HL-60 (cell line): ENCODE results near the gene PARD6G.
"Not testable (repeated sequence)": the region's sequence is repeated elsewhere in the genome, so short reads cannot be mapped to it uniquely, and the experiment has no call there.

Experiments
- DNase-seq, 2 experiments: peaks; one replicate each; pipeline ENCODE4 v3.0.0-alpha.2; 2010 to 2020; ENCODE audit warnings: low read depth in 1 of 2, low spot score in 1 of 2
- H3K27ac ChIP-seq: fragments of 250-450 bp; sonication (Bioruptor Pico); replicated peaks from 2 replicates; pipeline ENCODE4 v1.5.1; 2020; ENCODE audit warnings: mild to moderate bottlenecking, moderate library complexity
- H3K27me3 ChIP-seq: fragments of 250-450 bp; sonication (Bioruptor Pico); 2 replicates; pipeline ENCODE4 v1.5.1; 2021; ENCODE audit warnings: mild to moderate bottlenecking, moderate library complexity; ENCODE audit not compliant: insufficient read depth, poor library complexity, severe bottlenecking
- H3K4me3 ChIP-seq: replicated peaks from 2 replicates; pipeline ENCODE4 v1.5.1; 2011; ENCODE audit warnings: mild to moderate bottlenecking, control low read depth, low read length; ENCODE audit not compliant: insufficient read depth
- GABPA ChIP-seq: IDR thresholded peaks from 2 replicates; pipeline ENCODE4 v1.6.1; 2012; ENCODE audit warnings: low read depth
- POLR2AphosphoS5 ChIP-seq: IDR thresholded peaks from 2 replicates; pipeline ENCODE4 v1.6.1; 2012; ENCODE audit warnings: low read depth
- SPI1 ChIP-seq: IDR thresholded peaks from 2 replicates; pipeline ENCODE4 v1.6.1; 2012; ENCODE audit warnings: low read depth, mild to moderate bottlenecking, borderline replicate concordance
- long read RNA-seq: library from polyadenylated mRNA; unstranded; transcript quantifications from one replicate; pipeline ENCODE4 v2.0.0, GENCODE V29; 2020
- TF ChIP-seq, protein P1 (sequence below): IDR thresholded peaks from one replicate; pipeline ENCODE4 v1.5.1; 2011; ENCODE audit warnings: low read length, control low read depth, inconsistent platforms; ENCODE audit not compliant: insufficient read depth
- TF ChIP-seq, protein P2 (sequence below): IDR thresholded peaks from 2 replicates; pipeline ENCODE4 v1.6.1; 2012; ENCODE audit warnings: low read depth; ENCODE audit not compliant: insufficient replicate concordance

The PARD6G gene, protein sequence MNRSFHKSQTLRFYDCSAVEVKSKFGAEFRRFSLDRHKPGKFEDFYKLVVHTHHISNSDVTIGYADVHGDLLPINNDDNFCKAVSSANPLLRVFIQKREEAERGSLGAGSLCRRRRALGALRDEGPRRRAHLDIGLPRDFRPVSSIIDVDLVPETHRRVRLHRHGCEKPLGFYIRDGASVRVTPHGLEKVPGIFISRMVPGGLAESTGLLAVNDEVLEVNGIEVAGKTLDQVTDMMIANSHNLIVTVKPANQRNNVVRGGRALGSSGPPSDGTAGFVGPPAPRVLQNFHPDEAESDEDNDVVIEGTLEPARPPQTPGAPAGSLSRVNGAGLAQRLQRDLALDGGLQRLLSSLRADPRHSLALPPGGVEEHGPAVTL
- long read RNA-seq, partial matches to known transcripts, result 0 of 2 reads
- long read RNA-seq, other reads (novel, unspliced or antisense), result 2 of 2 reads

DNA sequence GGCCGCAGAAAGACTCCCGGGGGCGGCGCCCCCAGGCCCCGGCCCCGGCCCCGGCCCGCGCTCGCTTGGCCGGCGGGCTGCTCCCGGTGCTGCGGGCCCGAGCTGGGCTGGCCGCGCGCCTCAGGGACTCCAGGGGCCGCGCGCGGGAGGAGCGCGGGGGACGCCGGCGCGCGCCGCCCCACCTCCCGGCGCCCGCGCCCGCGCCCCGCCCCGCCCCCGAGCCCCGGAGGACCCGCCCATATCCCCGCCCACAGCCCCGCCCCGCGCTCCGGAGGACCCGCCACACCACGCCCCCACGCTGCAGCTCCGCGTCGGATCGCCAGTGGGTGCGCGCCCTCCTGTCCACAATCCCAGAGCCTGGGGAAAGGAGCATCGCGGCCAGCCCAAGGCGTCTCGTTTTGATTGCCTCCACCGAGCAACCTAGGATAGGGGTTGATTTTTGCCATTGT lies at the start of gene PARD6G:
Gene PARD6G, minus strand, starts transcription at position 122 of the 449 bp plus-strand sequence. CDS start 166 bp downstream, outside the sequence.
- TF ChIP-seq POLR2AphosphoS5 (no peak), GABPA (no peak), SPI1 (no peak)
- TF ChIP-seq, protein P1, sequence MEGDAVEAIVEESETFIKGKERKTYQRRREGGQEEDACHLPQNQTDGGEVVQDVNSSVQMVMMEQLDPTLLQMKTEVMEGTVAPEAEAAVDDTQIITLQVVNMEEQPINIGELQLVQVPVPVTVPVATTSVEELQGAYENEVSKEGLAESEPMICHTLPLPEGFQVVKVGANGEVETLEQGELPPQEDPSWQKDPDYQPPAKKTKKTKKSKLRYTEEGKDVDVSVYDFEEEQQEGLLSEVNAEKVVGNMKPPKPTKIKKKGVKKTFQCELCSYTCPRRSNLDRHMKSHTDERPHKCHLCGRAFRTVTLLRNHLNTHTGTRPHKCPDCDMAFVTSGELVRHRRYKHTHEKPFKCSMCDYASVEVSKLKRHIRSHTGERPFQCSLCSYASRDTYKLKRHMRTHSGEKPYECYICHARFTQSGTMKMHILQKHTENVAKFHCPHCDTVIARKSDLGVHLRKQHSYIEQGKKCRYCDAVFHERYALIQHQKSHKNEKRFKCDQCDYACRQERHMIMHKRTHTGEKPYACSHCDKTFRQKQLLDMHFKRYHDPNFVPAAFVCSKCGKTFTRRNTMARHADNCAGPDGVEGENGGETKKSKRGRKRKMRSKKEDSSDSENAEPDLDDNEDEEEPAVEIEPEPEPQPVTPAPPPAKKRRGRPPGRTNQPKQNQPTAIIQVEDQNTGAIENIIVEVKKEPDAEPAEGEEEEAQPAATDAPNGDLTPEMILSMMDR, result no peak
- TF ChIP-seq, protein P2, sequence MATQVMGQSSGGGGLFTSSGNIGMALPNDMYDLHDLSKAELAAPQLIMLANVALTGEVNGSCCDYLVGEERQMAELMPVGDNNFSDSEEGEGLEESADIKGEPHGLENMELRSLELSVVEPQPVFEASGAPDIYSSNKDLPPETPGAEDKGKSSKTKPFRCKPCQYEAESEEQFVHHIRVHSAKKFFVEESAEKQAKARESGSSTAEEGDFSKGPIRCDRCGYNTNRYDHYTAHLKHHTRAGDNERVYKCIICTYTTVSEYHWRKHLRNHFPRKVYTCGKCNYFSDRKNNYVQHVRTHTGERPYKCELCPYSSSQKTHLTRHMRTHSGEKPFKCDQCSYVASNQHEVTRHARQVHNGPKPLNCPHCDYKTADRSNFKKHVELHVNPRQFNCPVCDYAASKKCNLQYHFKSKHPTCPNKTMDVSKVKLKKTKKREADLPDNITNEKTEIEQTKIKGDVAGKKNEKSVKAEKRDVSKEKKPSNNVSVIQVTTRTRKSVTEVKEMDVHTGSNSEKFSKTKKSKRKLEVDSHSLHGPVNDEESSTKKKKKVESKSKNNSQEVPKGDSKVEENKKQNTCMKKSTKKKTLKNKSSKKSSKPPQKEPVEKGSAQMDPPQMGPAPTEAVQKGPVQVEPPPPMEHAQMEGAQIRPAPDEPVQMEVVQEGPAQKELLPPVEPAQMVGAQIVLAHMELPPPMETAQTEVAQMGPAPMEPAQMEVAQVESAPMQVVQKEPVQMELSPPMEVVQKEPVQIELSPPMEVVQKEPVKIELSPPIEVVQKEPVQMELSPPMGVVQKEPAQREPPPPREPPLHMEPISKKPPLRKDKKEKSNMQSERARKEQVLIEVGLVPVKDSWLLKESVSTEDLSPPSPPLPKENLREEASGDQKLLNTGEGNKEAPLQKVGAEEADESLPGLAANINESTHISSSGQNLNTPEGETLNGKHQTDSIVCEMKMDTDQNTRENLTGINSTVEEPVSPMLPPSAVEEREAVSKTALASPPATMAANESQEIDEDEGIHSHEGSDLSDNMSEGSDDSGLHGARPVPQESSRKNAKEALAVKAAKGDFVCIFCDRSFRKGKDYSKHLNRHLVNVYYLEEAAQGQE, result no peak
- peak within 1 kb of the TSS; percentile 52 for H3K4me3 ChIP-seq
- DNase-seq, result peak; percentile 31 to 65
- no peak within 1 kb of the TSS for H3K27ac ChIP-seq
- H3K27me3 ChIP-seq, result peaks cover 10% of the 10 kb centered on the region

DNA sequence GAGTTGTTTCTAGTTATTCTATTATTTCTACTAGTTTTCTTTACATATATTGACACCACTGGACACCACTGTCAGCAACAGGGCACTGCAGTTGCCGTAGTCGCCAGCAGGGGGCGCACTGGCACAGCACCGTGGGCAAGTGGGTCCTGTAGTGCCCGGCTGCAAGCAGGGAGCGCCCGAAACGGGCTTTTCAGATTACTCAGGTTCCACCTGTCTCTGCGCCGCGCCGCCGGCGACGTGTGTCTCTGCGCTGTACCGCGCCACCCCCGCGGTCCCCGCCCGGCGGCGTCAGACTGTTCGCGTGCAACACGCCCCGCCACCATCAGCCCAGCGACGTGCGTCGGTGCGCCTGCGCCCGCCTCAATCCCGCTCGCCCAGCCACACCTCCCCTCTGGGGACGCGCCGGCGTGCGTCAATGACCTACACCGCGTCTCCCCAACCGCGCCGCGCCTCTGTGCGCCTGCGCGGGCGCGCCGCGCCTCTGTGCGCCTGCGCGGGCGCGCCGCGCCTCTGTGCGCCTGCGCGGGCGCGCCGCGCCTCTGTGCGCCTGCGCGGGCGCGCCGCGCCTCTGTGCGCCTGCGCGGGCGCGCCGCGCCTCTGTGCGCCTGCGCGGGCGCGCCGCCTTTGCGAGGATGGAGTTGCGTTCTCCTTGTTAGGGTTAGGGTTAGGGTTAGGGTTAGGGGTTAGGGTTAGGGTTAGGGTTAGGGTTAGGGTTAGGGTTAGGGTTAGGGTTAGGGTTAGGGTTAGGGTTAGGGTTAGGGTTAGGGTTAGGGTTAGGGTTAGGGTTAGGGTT lies 15.1 kb upstream of the PARD6G start:
- not testable (repeated sequence) for H3K27ac ChIP-seq, H3K4me3 ChIP-seq, DNase-seq

DNA sequence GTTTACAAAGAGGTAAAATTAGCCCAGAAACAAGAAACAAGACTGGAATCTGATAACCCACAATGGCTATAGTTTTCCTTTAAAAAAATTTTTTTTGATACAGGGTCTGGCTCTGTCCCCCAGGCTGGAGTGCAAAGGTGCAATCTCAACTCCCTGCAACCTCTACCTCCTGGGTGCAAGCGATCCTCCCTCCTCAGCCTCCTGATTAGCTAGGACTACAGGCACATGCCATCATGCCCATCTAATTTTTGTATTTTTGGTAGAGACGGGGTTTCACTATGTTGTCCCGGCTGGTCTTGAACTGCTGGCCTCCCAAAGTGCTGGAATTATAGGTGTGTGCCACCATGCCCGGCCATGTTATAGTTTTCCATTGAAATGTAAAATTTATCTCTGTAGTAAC lies 12.3 kb upstream of the PARD6G start:
- no peak for TF ChIP-seq POLR2AphosphoS5
- TF ChIP-seq, protein P2, result no peak
- DNase-seq, result no peak
- Histone ChIP-seq H3K27ac (no peak overlapping the region), H3K27me3 (no peaks in the 10 kb centered on the region), H3K4me3 (no peak overlapping the region)

More for the DNA sequence above, 15.1 kb upstream of the PARD6G start:
- H3K27me3 ChIP-seq, result not testable (repeated sequence)

DNA sequence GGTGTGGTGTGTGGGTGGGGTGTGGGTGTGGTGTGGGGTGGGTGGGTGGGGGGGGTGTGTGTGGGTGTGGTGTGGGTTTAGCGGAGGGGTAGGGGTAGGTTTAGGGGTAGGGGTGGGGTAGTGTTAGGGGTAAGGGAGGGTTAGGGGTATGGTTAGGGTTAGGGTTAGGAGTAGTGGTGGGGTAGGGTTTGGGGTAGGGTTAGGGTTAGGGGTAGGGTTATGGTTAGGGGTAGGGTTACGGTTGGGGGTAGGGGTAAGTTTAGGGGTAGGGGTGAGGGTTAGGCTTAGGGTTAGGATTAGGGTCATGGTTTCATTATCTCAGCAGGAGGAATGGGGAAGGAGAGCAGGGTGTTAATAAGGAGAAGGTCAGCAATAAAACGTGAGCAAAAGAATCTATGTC lies 11.3 kb upstream of the PARD6G start:
- TF ChIP-seq GABPA, result no peak
- TF ChIP-seq, protein P2, result no peak
- no peak for TF ChIP-seq SPI1
- TF ChIP-seq, protein P1, result no peak
- TF ChIP-seq POLR2AphosphoS5, result no peak
- H3K4me3 ChIP-seq, result no peak overlapping the region
- no peak overlapping the region for H3K27ac ChIP-seq
- no peak for DNase-seq
- no peaks in the 10 kb centered on the region for H3K27me3 ChIP-seq
